PFSK-1 (cell line): ENCODE data around the gene CYB561D1.

Experiments used
- FOXP2 ChIP-seq: optimal IDR thresholded peaks from 2 replicates; pipeline ENCODE3; 2011; ENCODE audit warnings: borderline replicate concordance, control low read depth, inconsistent platforms; ENCODE audit not compliant: insufficient read depth; ENCODE audit errors: extremely low read length, extremely low read depth
- POLR2AphosphoS5 ChIP-seq: IDR thresholded peaks from 2 replicates; pipeline ENCODE4 v1.6.1; 2012; ENCODE audit warnings: low read depth, mild to moderate bottlenecking, control low read depth, low read length, moderate library complexity
- SIN3A ChIP-seq: IDR thresholded peaks from 2 replicates; pipeline ENCODE4 v1.6.1; 2012; ENCODE audit warnings: mild to moderate bottlenecking, low read length, moderate library complexity, borderline replicate concordance; ENCODE audit not compliant: insufficient read depth
- TF ChIP-seq, protein P1 (sequence below), 2 experiments: IDR thresholded peaks; 2 replicates each; pipeline versions ENCODE4 v1.6.1 to v1.8.0; 2011 to 2012; ENCODE audit warnings: low read depth in 2 of 2, low read length in 2 of 2, control low read depth in 1 of 2, inconsistent platforms in 1 of 2, mild to moderate bottlenecking in 1 of 2, moderate library complexity in 1 of 2; ENCODE audit not compliant: insufficient read depth in 1 of 2

DNA sequence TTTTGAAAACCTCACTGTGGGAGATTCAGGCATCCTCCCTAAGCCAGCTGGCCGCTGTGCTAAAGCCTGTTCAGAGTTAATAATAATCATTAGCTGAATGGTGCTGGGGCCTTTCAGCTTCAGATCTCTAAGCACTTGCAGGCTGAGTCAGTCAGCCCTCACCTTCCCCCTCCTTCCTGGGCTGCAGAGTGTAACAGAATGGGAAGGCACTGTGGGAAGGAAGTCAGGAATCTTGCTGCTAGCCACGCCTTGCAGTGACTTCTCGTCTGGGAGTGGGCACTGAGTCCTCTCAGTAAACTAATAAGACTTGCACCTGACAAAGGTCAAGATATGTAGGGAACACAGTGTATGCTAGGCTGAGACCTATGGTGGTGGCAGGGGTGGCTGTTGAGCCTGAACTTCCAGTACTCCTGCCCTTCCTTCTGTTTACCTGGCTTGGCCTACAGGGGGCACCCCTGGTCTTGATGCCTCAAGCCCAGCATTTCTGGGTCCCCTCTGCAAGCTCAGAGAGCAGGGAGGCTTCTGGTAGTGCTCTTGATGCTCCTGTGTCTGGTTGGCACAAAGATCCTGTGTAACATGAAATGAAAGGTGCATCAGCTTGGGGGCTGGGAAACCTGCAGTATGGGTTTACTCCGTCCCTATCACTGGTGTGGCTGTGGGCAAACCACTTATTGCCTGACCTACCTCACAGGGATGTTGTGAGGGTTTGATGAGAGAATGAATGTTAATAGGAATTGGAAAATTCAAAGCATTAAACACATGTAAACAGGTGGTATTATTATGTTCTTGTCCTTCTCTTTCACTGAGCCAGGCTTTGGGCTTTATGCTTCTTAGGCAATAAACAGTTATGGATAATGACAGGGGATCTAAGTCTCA lies 6.0 kb downstream of the CYB561D1 start:
- TF ChIP-seq, protein P1, sequence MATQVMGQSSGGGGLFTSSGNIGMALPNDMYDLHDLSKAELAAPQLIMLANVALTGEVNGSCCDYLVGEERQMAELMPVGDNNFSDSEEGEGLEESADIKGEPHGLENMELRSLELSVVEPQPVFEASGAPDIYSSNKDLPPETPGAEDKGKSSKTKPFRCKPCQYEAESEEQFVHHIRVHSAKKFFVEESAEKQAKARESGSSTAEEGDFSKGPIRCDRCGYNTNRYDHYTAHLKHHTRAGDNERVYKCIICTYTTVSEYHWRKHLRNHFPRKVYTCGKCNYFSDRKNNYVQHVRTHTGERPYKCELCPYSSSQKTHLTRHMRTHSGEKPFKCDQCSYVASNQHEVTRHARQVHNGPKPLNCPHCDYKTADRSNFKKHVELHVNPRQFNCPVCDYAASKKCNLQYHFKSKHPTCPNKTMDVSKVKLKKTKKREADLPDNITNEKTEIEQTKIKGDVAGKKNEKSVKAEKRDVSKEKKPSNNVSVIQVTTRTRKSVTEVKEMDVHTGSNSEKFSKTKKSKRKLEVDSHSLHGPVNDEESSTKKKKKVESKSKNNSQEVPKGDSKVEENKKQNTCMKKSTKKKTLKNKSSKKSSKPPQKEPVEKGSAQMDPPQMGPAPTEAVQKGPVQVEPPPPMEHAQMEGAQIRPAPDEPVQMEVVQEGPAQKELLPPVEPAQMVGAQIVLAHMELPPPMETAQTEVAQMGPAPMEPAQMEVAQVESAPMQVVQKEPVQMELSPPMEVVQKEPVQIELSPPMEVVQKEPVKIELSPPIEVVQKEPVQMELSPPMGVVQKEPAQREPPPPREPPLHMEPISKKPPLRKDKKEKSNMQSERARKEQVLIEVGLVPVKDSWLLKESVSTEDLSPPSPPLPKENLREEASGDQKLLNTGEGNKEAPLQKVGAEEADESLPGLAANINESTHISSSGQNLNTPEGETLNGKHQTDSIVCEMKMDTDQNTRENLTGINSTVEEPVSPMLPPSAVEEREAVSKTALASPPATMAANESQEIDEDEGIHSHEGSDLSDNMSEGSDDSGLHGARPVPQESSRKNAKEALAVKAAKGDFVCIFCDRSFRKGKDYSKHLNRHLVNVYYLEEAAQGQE (IDR thresholded peaks at IDR 0.05; ENCODE audit: insufficient read depth in 1 of 2, low read depth in 2 of 2, low read length in 2 of 2), result no peak
- peak; percentile 20 for TF ChIP-seq FOXP2
- no peak for TF ChIP-seq POLR2AphosphoS5
- no peak for TF ChIP-seq SIN3A
